Adrenal gland (tissue), 12 donors: ENCODE data around the gene ZFP64. TPM values are rescaled to one million over a fixed set of nuclear protein-coding genes. Genes with fewer than 3 reads are reported as not detected.

Experiments used
- DNase-seq, 7 donors: peaks; one replicate each; pipeline ENCODE4 v3.0.0-alpha.2; 2019 to 2020
- H3K27ac ChIP-seq, 5 donors: fragments of 200-600 bp; sonication (generic) in 4 of 5; 1 replicate in 3 of 5; 2 replicates in 2 of 5; pipeline versions ENCODE4 v1.5.1 to v1.8.0; 2016 to 2020; ENCODE audit warnings: mild to moderate bottlenecking in 1 of 5
- H3K27me3 ChIP-seq: fragments of 200-600 bp; 2 replicates; pipeline ENCODE4 v1.8.0; 2021
- H3K36me3 ChIP-seq, 2 donors: fragments of 200-600 bp; replicated peaks in 1 of 2; 1 replicate in 1 of 2; 2 replicates in 1 of 2; pipeline versions ENCODE4 v1.5.1 to v1.8.0; 2018 to 2022
- H3K4me1 ChIP-seq, 2 donors: fragments of 200-600 bp; replicated peaks in 1 of 2; 1 replicate in 1 of 2; 2 replicates in 1 of 2; pipeline versions ENCODE4 v1.5.1 to v1.8.0; 2018 to 2021
- H3K4me3 ChIP-seq, 4 donors: fragments of 200-600 bp; sonication (generic) in 3 of 4; one replicate each; pipeline ENCODE4 v1.5.1; 2016 to 2018
- H3K9me3 ChIP-seq, 3 donors: fragments of 200-600 bp; sonication (generic) in 1 of 3; replicated peaks in 1 of 3; 1 replicate in 2 of 3; 2 replicates in 1 of 3; pipeline versions ENCODE4 v1.5.1 to v1.8.0; 2016 to 2021
- POLR2A ChIP-seq, 2 donors: fragments of 450-650 bp; IDR thresholded peaks; one replicate each; pipeline ENCODE4 v1.6.1; 2017; ENCODE audit warnings: antibody characterized with exemption in 2 of 2, mild to moderate bottlenecking in 2 of 2, moderate library complexity in 1 of 2
- WGBS, 4 donors: extraction: QIAGEN DNeasy Blood & Tissue Kit in 2 of 4; methylation state at CpG; one replicate each; pipeline versions ENCODE4 v1.1.5 to v1.1.7; 2013 to 2017; 5-methylcytosine and 5-hydroxymethylcytosine counted together
- intact Hi-C, 2 donors: fragments of 100-400 bp; cut with DNase I; formaldehyde crosslinking; loops; one replicate each; pipeline versions ENCODE4 v1.14.1 to v1.15.0; 2022 to 2023
- polyA plus RNA-seq, 3 donors: library from polyadenylated mRNA; stranded (reverse); fragments of 200-250 nt in 2 of 3; fragments of 350-450 nt in 1 of 3; fragmentation: Illumina TruSeq in 1 of 3; extraction: RNeasy Lipid Tissue Mini Kit (QIAGEN cat#74804) in 1 of 3; gene quantifications; one replicate each; pipeline ENCODE4 v1.2.3, GENCODE V29; 2013 to 2014
- total RNA-seq, 9 donors: library from RNA; depleted of rRNA in 4 of 9; stranded (reverse); fragments of >200 nt in 4 of 9; fragments of 120-200 nt in 1 of 9; fragmentation: NEBNext Ultra II Directional in 1 of 9; extraction: Animal tissue kit (Norgen Biotek cat#: 25700) in 1 of 9; gene quantifications; one replicate each; pipeline versions ENCODE4 v1.1.0 to v1.2.4, GENCODE V29; 2013 to 2023
- TF ChIP-seq, protein P1 (sequence below), 6 experiments: fragments of 450-650 bp in 4 of 6; fragments of 200-600 bp in 2 of 6; sonication (generic) in 1 of 6; IDR thresholded peaks; 1 replicate in 5 of 6; 2 replicates in 1 of 6; pipeline versions ENCODE4 v1.5.1 to v1.8.0; 2016 to 2021; ENCODE audit warnings: antibody characterized with exemption in 6 of 6, mild to moderate bottlenecking in 2 of 6, moderate library complexity in 1 of 6
- donor health status: healthy with polysubstance abuse.
- donor health status: Bipolar disorder and iron deficiency.
- donor health status: DM: yes; HTN: yes; CAD: no.
- donor health status: DM: no; HTN: no; CAD: no.
- donor health status: DM: no; HTN: no; CAD: no.
- donor health status: DM: yes; HTN: yes; CAD: no.

The ZFP64 gene
- total and polyA plus RNA-seq, 12 donors: 2.3 to 27.6 (median 13.4) TPM

DNA sequence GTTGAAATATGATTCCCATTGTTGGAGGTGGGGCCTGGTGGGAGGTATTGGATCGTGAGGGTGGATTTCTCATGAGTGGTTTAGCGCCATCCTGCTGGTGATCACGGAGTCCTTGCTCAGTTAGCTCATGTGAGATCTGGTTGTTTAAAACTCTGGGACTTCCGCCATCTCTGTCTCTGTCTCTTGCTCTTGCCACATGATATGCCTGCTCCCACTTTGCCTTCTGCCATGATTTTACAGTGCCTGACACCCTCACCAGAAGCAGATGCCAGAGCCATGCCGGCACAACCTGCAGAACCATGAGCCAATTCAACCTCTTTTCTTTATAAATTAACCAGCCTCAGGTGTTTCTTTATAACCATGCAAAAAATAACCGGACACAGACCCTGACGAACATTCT, 44.7 kb upstream of the ZFP64 start:
- H3K4me3 ChIP-seq: no peak overlapping the region
- H3K27ac ChIP-seq: no peak overlapping the region
- H3K36me3 ChIP-seq: no peaks in the 10 kb centered on the region
- TF ChIP-seq, protein P1, sequence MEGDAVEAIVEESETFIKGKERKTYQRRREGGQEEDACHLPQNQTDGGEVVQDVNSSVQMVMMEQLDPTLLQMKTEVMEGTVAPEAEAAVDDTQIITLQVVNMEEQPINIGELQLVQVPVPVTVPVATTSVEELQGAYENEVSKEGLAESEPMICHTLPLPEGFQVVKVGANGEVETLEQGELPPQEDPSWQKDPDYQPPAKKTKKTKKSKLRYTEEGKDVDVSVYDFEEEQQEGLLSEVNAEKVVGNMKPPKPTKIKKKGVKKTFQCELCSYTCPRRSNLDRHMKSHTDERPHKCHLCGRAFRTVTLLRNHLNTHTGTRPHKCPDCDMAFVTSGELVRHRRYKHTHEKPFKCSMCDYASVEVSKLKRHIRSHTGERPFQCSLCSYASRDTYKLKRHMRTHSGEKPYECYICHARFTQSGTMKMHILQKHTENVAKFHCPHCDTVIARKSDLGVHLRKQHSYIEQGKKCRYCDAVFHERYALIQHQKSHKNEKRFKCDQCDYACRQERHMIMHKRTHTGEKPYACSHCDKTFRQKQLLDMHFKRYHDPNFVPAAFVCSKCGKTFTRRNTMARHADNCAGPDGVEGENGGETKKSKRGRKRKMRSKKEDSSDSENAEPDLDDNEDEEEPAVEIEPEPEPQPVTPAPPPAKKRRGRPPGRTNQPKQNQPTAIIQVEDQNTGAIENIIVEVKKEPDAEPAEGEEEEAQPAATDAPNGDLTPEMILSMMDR (IDR thresholded peaks at IDR 0.05): no peak
- TF ChIP-seq POLR2A (IDR thresholded peaks at IDR 0.05): no peak
- 91 to 95% (median 94%) methylated on average over 7 of the region's 7 CpGs for WGBS, 4 donors
- no peaks in the 10 kb centered on the region for H3K9me3 ChIP-seq
- no peaks in the 10 kb centered on the region for H3K4me1 ChIP-seq
- no peaks in the 10 kb centered on the region for H3K27me3 ChIP-seq
- DNase-seq: no peak
- intact Hi-C loops: no loop called here

DNA sequence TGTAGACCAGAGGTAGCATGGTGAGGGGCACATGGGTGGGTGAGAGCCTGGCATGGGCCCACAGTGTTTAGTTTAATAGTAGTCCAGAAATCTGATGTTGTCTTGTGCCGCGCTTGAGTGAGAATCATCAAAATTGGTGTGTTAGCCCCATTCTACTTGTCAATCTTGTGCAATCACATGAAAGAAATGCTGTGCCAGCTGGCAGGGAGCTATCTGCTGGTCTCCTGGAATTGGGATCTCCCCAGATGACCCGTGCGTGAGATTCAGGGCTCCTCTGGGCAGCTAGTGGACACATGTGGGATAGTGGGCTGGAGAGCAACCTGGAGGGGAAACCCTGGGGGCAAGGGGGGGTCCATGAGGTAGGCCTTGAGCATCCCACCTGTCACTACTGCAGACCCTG, 43.5 kb upstream of the ZFP64 start:
- no peak for DNase-seq
- WGBS, 4 donors: 88 to 93% (median 91%) methylated on average over 3 to 4 of the region's 4 CpGs

DNA sequence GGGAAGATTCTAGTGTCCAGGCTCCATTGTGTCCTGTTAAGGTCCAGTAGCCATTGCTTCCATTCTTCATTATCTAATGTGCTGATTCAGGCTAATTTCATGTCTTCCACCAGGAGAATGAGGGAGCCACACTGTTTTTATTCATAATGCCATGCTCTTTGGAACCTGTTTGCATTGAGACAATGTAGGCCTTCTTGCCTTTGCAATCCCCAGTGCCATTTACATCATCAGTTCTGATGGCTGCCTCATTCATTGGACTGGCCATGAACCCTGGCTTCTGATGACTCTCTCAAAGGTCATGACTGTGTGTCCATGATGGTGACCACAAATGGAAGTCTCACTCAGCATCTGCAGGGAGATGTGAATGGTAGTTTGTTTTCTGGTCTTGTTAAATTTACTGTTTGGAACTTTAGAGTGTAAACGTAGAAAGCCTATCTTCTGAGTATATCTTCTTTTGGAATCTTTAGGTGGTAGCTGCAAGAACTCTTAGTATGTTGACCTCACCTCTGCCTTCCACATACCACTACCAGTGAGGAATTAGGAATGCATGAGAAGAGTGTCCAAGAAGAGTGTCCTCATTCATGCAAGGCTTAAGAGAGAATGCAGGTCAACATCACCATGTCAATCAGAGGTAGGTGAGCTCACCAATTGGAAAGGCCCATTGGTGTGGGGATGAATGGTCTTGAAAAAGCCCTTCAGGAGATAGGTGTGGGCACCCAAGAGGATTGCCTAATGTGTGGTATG, 42.9 kb upstream of the ZFP64 start:
- Histone ChIP-seq H3K36me3 (no peaks in the 10 kb centered on the region), H3K27ac (no peak overlapping the region), H3K27me3 (no peaks in the 10 kb centered on the region), H3K4me1 (no peaks in the 10 kb centered on the region), H3K9me3 (no peaks in the 10 kb centered on the region), H3K4me3 (no peak overlapping the region)
- WGBS, 4 donors: 85 to 100% (median 91%) methylated on average over 1 of the region's 1 CpG
- no peak for TF ChIP-seq POLR2A (IDR thresholded peaks at IDR 0.05)
- TF ChIP-seq, protein P1 (IDR thresholded peaks at IDR 0.05): no peak
- no peak for DNase-seq
- intact Hi-C loops: no loop called here

More for the DNA sequence above, 43.5 kb upstream of the ZFP64 start:
- TF ChIP-seq, protein P1 (IDR thresholded peaks at IDR 0.05): no peak
- TF ChIP-seq POLR2A (IDR thresholded peaks at IDR 0.05): no peak
- Histone ChIP-seq H3K36me3 (no peaks in the 10 kb centered on the region), H3K27ac (no peak overlapping the region), H3K27me3 (no peaks in the 10 kb centered on the region), H3K9me3 (no peaks in the 10 kb centered on the region), H3K4me3 (no peak overlapping the region), H3K4me1 (no peaks in the 10 kb centered on the region)
- intact Hi-C loops: no loop called here

DNA sequence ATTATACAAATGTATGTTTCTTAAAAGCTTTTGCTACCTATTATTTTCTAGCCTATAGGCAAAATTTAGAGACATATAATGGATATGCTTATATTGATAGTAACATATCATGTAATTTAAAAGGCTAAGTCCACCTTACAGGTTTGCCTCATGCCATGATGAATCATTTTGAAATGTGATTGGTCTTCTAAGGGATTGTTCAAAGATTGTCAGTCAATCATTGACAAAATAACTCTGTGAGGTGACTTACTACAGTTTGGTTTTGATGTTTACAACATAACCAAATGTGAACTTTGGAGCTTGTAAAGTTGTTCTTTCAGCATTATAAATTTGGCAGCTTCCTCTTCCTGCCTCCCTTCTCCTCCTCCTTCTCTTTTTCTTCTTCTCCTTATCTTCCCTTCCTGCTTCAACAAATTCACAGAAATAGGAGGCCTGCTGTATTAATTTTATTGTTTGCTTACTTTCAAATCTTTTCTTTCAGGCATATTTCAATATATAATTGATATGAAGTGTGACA, 39.7 kb upstream of the ZFP64 start:
- Histone ChIP-seq H3K4me3 (no peak overlapping the region), H3K4me1 (no peaks in the 10 kb centered on the region), H3K27ac (no peak overlapping the region), H3K9me3 (no peaks in the 10 kb centered on the region), H3K36me3 (no peaks in the 10 kb centered on the region), H3K27me3 (peaks cover 12% of the 10 kb centered on the region)
- no peak for DNase-seq
- intact Hi-C loops: no loop called here
- no peak for TF ChIP-seq POLR2A (IDR thresholded peaks at IDR 0.05)
- TF ChIP-seq, protein P1 (IDR thresholded peaks at IDR 0.05): no peak
